ENCODE data around the gene CHN1.

The CHN1 gene

DNA sequence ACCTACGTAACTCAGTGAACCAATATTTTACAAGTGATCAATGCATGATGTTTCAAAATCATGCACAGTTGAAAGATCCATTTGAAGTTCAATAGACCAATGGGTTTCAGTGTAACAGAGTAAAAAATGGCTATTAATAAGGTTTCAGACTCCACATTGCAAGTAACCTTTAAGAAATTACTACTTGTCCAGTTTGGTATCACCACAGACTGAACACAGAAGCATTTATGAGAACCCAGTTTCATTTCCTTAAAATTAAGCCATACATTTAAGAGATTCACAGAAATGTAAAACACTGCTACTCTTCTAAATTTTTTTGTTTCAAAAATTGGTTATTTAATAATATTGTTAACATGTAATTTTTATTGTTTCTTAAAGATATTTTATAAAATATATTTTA, 142.0 kb downstream of the CHN1 start:
- no peak for DNase-seq

GRCh38 chr2:174859563-174860169, 145.5 kb downstream of the CHN1 start:
- DNase-seq = no peak

- DNase-seq = no peak
Measured at GRCh38 chr2:174858745-174859144, 146.4 kb downstream of the CHN1 start.

DNA sequence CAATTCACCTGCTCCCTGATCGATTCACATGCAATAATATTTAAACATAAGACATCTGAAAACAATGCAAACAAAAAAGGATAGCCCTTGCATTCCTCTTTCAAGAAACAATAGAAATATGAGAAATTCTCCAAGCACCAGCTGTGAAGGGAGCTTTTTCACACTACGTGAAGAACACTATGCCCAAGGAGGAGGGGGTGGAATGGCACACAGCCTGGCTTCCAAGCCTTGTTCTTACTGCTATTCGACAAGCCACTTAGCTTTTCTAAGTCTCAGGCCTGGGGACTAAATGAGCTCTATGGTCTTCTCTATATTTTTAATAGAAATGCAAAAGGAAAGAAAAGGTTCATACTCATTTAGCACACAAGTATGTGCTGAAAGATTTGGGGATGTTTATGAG, 148.7 kb downstream of the CHN1 start:
- no peak for DNase-seq

- DNase-seq = no peak
Measured at GRCh38 chr2:174846941-174847938, 157.9 kb downstream of the CHN1 start.

- DNase-seq = no peak
Measured at GRCh38 chr2:174846218-174846617, 159.0 kb downstream of the CHN1 start.

DNA sequence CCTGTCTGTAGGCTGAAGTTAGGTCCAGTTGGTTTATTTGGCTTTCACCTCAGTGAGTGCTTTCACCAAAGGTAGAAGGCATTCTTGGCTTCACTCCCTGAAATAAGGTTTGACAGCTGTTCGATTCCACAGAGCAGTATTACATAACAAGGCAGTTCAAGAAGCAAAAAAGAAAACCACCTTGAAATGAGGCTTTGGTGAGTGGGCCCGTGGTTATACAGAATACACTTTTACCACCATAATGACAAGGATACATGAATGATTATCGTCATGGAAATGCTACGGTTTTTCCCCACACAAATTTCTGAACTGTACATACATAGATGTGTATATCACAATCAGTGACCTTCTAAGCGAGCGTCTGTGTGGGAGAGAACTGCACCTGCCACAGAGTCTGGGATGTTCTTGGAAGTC, 160.9 kb downstream of the CHN1 start:
- no peak for DNase-seq

GRCh38 chr2:174842496-174842895, 162.7 kb downstream of the CHN1 start:
- DNase-seq = no peak

DNA sequence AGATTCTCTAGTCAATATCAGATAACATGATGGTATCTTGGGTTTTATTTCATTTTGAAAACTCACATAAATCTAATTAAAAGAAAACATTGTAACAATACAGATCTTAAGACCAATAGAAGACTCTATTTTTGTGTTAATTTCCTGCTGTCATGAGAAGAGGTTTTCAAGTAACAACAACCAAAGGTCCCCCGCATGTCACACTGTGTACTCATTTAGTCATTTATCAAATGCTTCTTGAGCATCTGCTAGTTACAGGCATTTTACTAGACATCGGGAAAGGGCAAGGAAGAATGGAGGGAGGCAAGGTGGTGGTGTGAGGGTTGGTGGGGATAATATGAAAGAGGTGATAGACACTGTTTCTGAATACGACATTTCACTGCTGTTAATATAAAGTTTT, 163.2 kb downstream of the CHN1 start:
- DNase-seq = no peak

- no peak for DNase-seq
Measured at GRCh38 chr2:174841350-174841749, 163.8 kb downstream of the CHN1 start.

DNA sequence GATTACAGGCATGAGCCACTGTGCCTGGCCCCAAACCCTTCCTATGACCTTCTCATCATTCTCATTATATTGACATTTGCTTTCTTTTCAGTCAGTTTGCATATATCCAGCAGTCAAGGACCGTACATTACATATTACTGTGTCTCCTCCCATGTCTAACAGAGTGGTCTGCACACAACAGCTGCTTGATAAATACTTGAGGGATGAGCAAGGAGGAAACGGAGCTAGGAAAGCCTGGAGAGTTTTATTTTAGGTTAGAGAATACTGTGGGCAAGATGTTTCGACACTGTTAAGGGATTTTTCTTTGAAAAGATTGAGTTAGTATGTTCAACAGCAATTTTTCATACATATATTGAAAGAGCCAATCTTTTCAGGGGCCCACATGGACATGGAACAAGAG, 164.7 kb downstream of the CHN1 start:
- DNase-seq = no peak

GRCh38 chr2:174839662-174840061, 165.5 kb downstream of the CHN1 start:
- DNase-seq = no peak

- no peak for DNase-seq
Measured at GRCh38 chr2:174836995-174837390, 168.2 kb downstream of the CHN1 start.

DNA sequence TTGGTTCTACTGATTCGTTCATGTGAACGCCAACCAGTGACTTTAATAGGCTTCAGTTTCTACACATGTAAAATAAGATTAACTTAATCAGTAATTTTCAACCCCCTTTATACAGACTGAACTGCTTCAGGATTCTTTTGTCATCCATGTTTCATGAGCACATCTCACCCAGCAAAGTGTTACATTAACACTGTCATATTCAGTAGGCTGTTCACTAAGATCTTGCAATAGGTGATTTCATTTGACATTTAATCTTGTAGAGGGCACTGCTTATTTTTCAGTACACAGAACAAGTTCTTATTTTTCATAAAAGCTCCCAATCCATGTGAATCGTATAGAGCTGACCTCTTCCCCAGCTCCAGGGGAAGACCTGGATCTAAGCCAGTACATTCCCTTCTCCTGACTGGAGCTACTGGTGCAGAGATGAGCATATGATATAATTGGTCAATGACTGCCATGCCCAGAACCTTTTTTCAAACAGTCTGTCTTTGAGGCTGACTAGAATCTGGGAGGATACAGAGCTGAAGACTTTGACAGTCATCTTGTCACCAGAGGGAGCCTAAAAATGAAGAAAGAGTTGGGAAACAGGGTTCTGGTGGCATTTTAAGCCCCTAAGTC, 168.7 kb downstream of the CHN1 start:
- no peak for DNase-seq

GRCh38 chr2:174835797-174836255, 169.4 kb downstream of the CHN1 start:
- peak; percentile 54 for DNase-seq

GRCh38 chr2:174833737-174834136, 171.4 kb downstream of the CHN1 start:
- no peak for DNase-seq

GRCh38 chr2:174830561-174830960, 174.6 kb downstream of the CHN1 start:
- DNase-seq = no peak

GRCh38 chr2:174829550-174829949, 175.6 kb downstream of the CHN1 start:
- no peak for DNase-seq

- no peak for DNase-seq
Measured at GRCh38 chr2:174827371-174828369, 177.5 kb downstream of the CHN1 start.

DNA sequence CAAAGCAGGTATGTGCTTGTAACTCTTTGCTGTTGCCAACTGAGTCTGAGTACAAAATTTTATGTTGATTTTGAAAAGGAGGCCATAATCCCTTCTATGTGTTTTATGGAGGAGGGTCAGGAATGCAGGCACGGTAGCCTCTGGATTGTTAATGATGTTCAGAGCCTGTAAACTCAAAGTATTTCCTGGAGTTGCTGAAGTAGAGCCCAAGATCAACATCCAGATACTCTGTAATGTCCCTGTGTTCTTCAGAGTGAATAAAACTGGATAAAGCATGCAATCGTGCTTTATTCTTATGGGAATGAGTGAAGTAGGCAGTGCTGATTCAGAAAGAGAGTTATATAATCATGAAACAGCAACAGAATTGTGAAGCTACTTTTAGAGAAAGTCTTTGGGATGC, 179.1 kb downstream of the CHN1 start:
- DNase-seq = no peak

DNA sequence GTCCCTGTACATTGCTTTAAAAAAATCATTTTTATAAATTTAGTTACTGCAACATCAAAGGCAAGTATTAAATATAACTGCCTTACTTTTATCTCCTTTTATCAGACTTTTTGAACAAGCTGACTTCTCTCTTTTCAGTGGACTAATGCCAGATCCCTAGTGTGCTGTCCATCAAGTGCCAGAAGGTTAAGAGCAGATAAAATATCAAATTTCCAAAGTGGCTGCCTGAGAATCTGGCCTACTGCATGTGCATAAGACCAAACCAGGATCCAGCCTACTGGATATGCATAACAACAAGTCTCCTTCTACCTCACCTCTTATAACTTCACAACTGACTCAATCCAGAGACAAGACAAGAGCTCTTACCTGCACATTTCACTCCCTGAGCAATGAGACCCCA, 181.1 kb downstream of the CHN1 start:
- DNase-seq = no peak

- DNase-seq = no peak
Measured at GRCh38 chr2:174821628-174822027, 183.6 kb downstream of the CHN1 start.

Measured in stimulated activated naive CD4-positive, alpha-beta T cell treated with Interleukin-2 at 50 U/mL for 16 hours (primary cell).